ENCODE data around the gene MMEL1.

MMEL1 gene

GRCh38 chr1:2603521-2604155 is 29.2 kb downstream of the MMEL1 start:
- H3K4me3 ChIP-seq (replicated peaks in 1 of 2; ENCODE audit: low read depth in 2 of 2, low read length in 2 of 2), result no peak overlapping the region
- TF ChIP-seq CTCF (IDR thresholded peaks at IDR 0.05; ENCODE audit: low read depth, low read length), result no peak
- DNase-seq (ENCODE audit: low read depth in 2 of 2), result no peak

- DNase-seq (ENCODE audit: low read depth in 2 of 2), result no peak
- H3K4me3 ChIP-seq (replicated peaks in 1 of 2; ENCODE audit: low read depth in 2 of 2, low read length in 2 of 2), result no peak overlapping the region
- TF ChIP-seq CTCF (IDR thresholded peaks at IDR 0.05; ENCODE audit: low read depth, low read length), result no peak
Measured at GRCh38 chr1:2602866-2603520, 29.8 kb downstream of the MMEL1 start.

DNA sequence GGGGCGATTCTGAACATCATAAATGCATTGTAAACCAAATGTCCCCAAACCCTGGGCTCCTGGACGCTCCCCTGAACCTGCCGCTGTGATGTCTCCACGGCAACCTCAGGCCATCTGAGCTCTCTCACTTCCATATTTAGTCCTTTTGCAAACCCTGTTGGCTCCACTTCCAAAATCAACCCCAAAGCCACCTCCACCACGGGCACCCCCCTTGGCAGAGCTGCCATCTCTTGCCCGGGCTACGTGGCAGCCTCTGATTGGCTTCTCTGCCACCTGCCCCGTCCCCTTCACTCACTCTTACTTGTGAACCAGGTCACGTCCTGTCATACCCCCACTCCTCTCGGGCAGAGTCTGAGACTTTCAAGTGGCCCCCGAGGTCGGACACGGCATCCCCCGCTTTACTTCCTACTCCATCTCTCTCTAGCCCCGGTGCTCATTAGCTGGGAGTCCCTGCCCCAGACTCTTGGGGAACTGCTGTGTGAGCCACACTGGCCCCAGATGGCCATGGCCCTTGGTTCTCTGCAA is 30.4 kb downstream of the MMEL1 start:
- DNase-seq (ENCODE audit: low read depth in 2 of 2), result no peak
- no peak overlapping the region for H3K4me3 ChIP-seq (replicated peaks in 1 of 2; ENCODE audit: low read depth in 2 of 2, low read length in 2 of 2)
- no peak for TF ChIP-seq CTCF (IDR thresholded peaks at IDR 0.05; ENCODE audit: low read depth, low read length)

DNA sequence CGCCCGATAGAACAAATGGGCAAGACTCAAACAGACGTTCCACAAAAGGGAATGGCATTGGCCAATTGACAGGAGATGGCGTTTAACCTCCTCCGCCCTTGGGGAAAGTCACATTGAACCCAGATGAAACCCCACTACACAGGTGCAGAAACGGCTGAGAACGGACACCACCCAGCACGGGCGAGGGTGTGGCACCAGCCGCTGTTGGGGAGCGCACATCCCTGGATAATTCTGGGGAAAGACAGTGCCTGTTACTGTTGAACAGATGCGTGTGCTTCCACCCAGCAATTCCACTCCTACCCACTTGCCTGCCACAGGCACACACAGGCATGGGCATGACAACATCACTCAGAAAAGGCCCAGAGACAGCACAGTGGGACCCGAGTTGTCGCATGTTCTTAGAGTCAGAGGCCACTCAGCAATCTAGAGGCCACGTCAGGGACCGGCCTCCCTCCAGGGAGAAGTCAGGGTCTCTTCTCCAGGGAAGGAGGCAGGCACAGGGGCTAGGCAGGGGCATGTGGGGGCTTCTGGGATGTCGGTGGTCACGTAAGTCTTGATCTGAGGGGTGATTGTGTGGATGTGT is 31.0 kb downstream of the MMEL1 start:
- no peak overlapping the region for H3K4me3 ChIP-seq (replicated peaks in 1 of 2; ENCODE audit: low read depth in 2 of 2, low read length in 2 of 2)
- DNase-seq (ENCODE audit: low read depth in 2 of 2), result no peak
- no peak for TF ChIP-seq CTCF (IDR thresholded peaks at IDR 0.05; ENCODE audit: low read depth, low read length)

DNA sequence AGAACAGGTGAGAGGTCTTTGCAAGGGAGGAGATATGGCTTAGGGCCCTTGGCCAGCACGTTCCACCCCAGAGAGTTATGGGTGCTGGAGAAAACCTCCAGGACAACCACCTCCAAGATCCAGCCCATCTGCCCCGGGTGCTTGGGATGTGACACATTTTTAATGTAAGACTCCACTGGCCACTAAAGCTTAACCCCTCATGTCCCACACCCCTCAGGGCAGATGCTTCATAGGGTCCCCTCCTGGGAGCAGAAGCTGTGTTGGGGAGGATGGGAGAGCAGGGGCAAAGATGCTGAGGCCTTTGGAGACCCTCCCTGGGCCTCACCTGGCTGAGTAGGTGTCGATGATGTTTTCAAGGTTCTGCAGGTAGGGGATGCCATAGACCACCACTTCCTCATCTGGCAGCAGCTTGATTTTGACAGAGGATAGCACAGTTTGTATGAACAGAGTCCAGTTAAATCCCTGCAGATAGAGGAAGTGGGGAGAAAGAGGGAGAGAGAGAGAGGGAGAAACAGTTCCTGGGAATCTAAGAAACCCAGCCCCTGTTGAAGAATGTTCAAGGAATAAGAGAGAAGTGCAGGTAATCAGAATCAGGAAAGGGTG is 34.4 kb downstream of the MMEL1 start:
- TF ChIP-seq CTCF (IDR thresholded peaks at IDR 0.05; ENCODE audit: low read depth, low read length), result no peak
- H3K4me3 ChIP-seq (replicated peaks in 1 of 2; ENCODE audit: low read depth in 2 of 2, low read length in 2 of 2), result no peak overlapping the region
- no peak for DNase-seq (ENCODE audit: low read depth in 2 of 2)

DNA sequence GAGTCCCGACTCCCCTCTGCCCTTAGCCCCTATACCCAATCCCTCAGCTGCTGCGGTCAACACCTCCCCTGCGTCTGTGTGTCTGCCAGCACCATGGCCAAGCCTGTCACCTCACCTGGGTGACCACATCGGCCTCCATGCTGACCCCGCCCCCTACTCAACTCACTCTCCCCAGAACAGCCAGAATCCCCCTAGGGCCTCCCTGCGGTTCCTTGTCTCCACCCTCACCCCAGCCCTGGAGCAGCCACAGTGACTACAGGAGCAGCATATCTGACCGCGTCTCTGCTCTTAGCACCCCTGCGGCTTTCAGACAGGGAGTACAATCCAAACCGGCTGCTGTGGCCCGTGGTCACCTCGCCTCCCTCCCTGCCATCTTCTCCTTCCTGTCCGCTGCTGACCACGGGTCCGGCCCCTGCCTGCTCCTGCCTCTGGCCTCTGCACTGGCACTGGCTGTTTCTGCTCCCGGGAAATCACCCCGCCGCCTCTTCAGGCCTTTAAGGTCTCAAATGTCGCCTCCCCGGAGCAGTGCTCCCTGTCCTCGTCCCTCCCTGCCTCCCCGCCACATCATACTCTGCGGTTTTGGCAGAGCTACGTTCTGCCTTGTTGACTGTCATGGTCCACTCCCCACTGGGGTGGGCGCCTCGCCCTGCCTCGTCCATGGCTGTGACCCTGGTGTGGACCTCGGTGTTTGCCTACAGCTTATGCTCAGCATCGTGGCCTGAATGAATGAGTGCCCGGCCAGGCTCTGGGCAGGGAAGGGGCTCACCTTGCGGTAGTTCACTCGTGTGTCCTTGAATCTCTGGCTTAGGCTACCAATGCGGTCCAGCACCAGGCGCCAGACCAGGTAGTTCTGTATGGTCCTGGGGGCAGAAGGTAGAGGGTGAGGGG is 35.1 kb downstream of the MMEL1 start:
- no peak for TF ChIP-seq CTCF (IDR thresholded peaks at IDR 0.05; ENCODE audit: low read depth, low read length)
- H3K4me3 ChIP-seq (replicated peaks in 1 of 2; ENCODE audit: low read depth in 2 of 2, low read length in 2 of 2), result no peak overlapping the region
- DNase-seq (ENCODE audit: low read depth in 2 of 2), result no peak
